ENCODE data around the gene ASRGL1.

GRCh38 chr11:62409831-62410230 lies 72.6 kb downstream of the ASRGL1 start:
- TF ChIP-seq SP1 (IDR thresholded peaks at IDR 0.05) (no peak), FOXA1 (IDR thresholded peaks at IDR 0.05) (no peak), BHLHE40 (IDR thresholded peaks at IDR 0.05; ENCODE audit: borderline replicate concordance) (no peak), FOXM1 (IDR thresholded peaks at IDR 0.05; ENCODE audit: borderline replicate concordance) (no peak), NFRKB (IDR thresholded peaks at IDR 0.05) (no peak)
